Measurements from ENCODE around the gene PHACTR4.
"Not testable (repeated sequence)": the region's sequence is repeated elsewhere in the genome, so short reads cannot be mapped to it uniquely, and the experiment has no call there.

PHACTR4 gene

GRCh38 chr1:28522537-28522936 lies 153.0 kb downstream of the PHACTR4 start:
- not testable (repeated sequence) for H2BK12ac ChIP-seq (ENCODE audit: low read length in 2 of 2); H2BK5ac ChIP-seq (ENCODE audit: low read depth, low read length, poor library complexity, severe bottlenecking); H3K4me2 ChIP-seq (ENCODE audit: low read length, poor library complexity, severe bottlenecking); H3K36me3 ChIP-seq (ENCODE audit: control insufficient read depth in 1 of 2, insufficient read depth in 2 of 2, low read depth in 1 of 2, low read length in 2 of 2); DNase-seq; H3K14ac ChIP-seq (ENCODE audit: low read length in 2 of 2); H2BK15ac ChIP-seq (ENCODE audit: low read depth, poor library complexity, severe bottlenecking); H3K9me3 ChIP-seq (ENCODE audit: control insufficient read depth, low read length); H4K91ac ChIP-seq (ENCODE audit: low read length); H2BK120ac ChIP-seq (ENCODE audit: low read depth, low read length); H4K8ac ChIP-seq (ENCODE audit: low read length); H3K23ac ChIP-seq (ENCODE audit: low read length in 2 of 2); H3K27ac ChIP-seq (ENCODE audit: low read length, poor library complexity, severe bottlenecking); H3K27me3 ChIP-seq (ENCODE audit: control insufficient read depth in 1 of 2, insufficient read depth in 1 of 2, low read length in 2 of 2); H3K4ac ChIP-seq (ENCODE audit: low read depth in 1 of 2, low read length in 2 of 2); H3K9ac ChIP-seq (ENCODE audit: low read length); H3K18ac ChIP-seq (ENCODE audit: low read depth in 1 of 2, low read length in 2 of 2); H2AFZ ChIP-seq (ENCODE audit: low read depth, low read length); H2AK5ac ChIP-seq (ENCODE audit: low read length, severe bottlenecking); H3K4me3 ChIP-seq (ENCODE audit: insufficient read depth in 1 of 2, low read depth in 1 of 2, low read length in 2 of 2)
- WGBS, result 94% methylated on average over 7 of the region's 9 CpGs
- peaks cover 22% of the 10 kb centered on the region for H3K4me1 ChIP-seq (ENCODE audit: control insufficient read depth, insufficient read depth, low read depth, low read length)
- peaks cover 37% of the 10 kb centered on the region for H3K79me1 ChIP-seq (replicated peaks; ENCODE audit: low read length, poor library complexity, severe bottlenecking)

GRCh38 chr1:28525002-28525642 lies 155.6 kb downstream of the PHACTR4 start:
- H3K9me3 ChIP-seq (ENCODE audit: control insufficient read depth, low read length); H2AFZ ChIP-seq (ENCODE audit: low read depth, low read length); H3K4me2 ChIP-seq (ENCODE audit: low read length, poor library complexity, severe bottlenecking); H3K36me3 ChIP-seq (ENCODE audit: control insufficient read depth in 1 of 2, insufficient read depth in 2 of 2, low read depth in 1 of 2, low read length in 2 of 2); H2BK120ac ChIP-seq (ENCODE audit: low read depth, low read length); H3K27ac ChIP-seq (ENCODE audit: low read length, poor library complexity, severe bottlenecking); H3K23ac ChIP-seq (ENCODE audit: low read length in 2 of 2); H4K91ac ChIP-seq (ENCODE audit: low read length); H4K8ac ChIP-seq (ENCODE audit: low read length); H2BK5ac ChIP-seq (ENCODE audit: low read depth, low read length, poor library complexity, severe bottlenecking); H3K18ac ChIP-seq (ENCODE audit: low read depth in 1 of 2, low read length in 2 of 2); H3K4me3 ChIP-seq (ENCODE audit: insufficient read depth in 1 of 2, low read depth in 1 of 2, low read length in 2 of 2); H3K9ac ChIP-seq (ENCODE audit: low read length); DNase-seq; H2AK5ac ChIP-seq (ENCODE audit: low read length, severe bottlenecking); H3K27me3 ChIP-seq (ENCODE audit: control insufficient read depth in 1 of 2, insufficient read depth in 1 of 2, low read length in 2 of 2); H2BK15ac ChIP-seq (ENCODE audit: low read depth, poor library complexity, severe bottlenecking); H2BK12ac ChIP-seq (ENCODE audit: low read length in 2 of 2); H3K4ac ChIP-seq (ENCODE audit: low read depth in 1 of 2, low read length in 2 of 2); H3K14ac ChIP-seq (ENCODE audit: low read length in 2 of 2): not testable (repeated sequence)
- Histone ChIP-seq H3K79me1 (replicated peaks; ENCODE audit: low read length, poor library complexity, severe bottlenecking) (peaks cover 29% of the 10 kb centered on the region), H3K4me1 (ENCODE audit: control insufficient read depth, insufficient read depth, low read depth, low read length) (peaks cover 10% of the 10 kb centered on the region)
- WGBS, result 69% methylated on average over 10 of the region's 10 CpGs

- 84% methylated on average over 7 of the region's 9 CpGs for WGBS
- H2AK5ac ChIP-seq (ENCODE audit: low read length, severe bottlenecking), result no peak overlapping the region
Observed at GRCh38 chr1:28526886-28527285, 157.3 kb downstream of the PHACTR4 start.

GRCh38 chr1:28530456-28530855 lies 160.9 kb downstream of the PHACTR4 start:
- Histone ChIP-seq H3K23ac (ENCODE audit: low read length in 2 of 2) (no peak overlapping the region), H3K36me3 (ENCODE audit: control insufficient read depth in 1 of 2, insufficient read depth in 2 of 2, low read depth in 1 of 2, low read length in 2 of 2) (peaks cover 28 to 41% of the 10 kb centered on the region in 2 experiments), H3K9me3 (ENCODE audit: control insufficient read depth, low read length) (no peaks in the 10 kb centered on the region), H4K8ac (ENCODE audit: low read length) (peak overlapping the region; percentile 28), H2BK5ac (ENCODE audit: low read depth, low read length, poor library complexity, severe bottlenecking) (no peak overlapping the region), H3K79me1 (replicated peaks; ENCODE audit: low read length, poor library complexity, severe bottlenecking) (peaks cover 20% of the 10 kb centered on the region), H3K4me1 (ENCODE audit: control insufficient read depth, insufficient read depth, low read depth, low read length) (peaks cover 6% of the 10 kb centered on the region), H3K14ac (ENCODE audit: low read length in 2 of 2) (no peak overlapping the region), H3K27ac (ENCODE audit: low read length, poor library complexity, severe bottlenecking) (no peak overlapping the region), H4K91ac (ENCODE audit: low read length) (no peak overlapping the region), H3K27me3 (ENCODE audit: control insufficient read depth in 1 of 2, insufficient read depth in 1 of 2, low read length in 2 of 2) (no peaks in the 10 kb centered on the region), H3K9ac (ENCODE audit: low read length) (no peak overlapping the region), H3K4me3 (ENCODE audit: insufficient read depth in 1 of 2, low read depth in 1 of 2, low read length in 2 of 2) (no peak overlapping the region), H3K4ac (ENCODE audit: low read depth in 1 of 2, low read length in 2 of 2) (no peak overlapping the region), H2BK15ac (ENCODE audit: low read depth, poor library complexity, severe bottlenecking) (no peak overlapping the region), H2BK12ac (ENCODE audit: low read length in 2 of 2) (no peak overlapping the region), H2AFZ (ENCODE audit: low read depth, low read length) (no peak overlapping the region), H3K18ac (ENCODE audit: low read depth in 1 of 2, low read length in 2 of 2) (no peak overlapping the region), H3K4me2 (ENCODE audit: low read length, poor library complexity, severe bottlenecking) (no peak overlapping the region), H2AK5ac (ENCODE audit: low read length, severe bottlenecking) (no peak overlapping the region), H2BK120ac (ENCODE audit: low read depth, low read length) (no peak overlapping the region)
- no peak for DNase-seq
- 99% methylated on average over 30 of the region's 31 CpGs for WGBS

More at GRCh38 chr1:28526886-28527285, 157.3 kb downstream of the PHACTR4 start:
- H3K9me3 ChIP-seq (ENCODE audit: control insufficient read depth, low read length), result no peaks in the 10 kb centered on the region
- no peak overlapping the region for H2BK12ac ChIP-seq (ENCODE audit: low read length in 2 of 2)
- no peak overlapping the region for H3K14ac ChIP-seq (ENCODE audit: low read length in 2 of 2)
- no peak overlapping the region for H2BK5ac ChIP-seq (ENCODE audit: low read depth, low read length, poor library complexity, severe bottlenecking)
- H3K4me3 ChIP-seq (ENCODE audit: insufficient read depth in 1 of 2, low read depth in 1 of 2, low read length in 2 of 2), result no peak overlapping the region
- no peak overlapping the region for H2BK15ac ChIP-seq (ENCODE audit: low read depth, poor library complexity, severe bottlenecking)
- no peak overlapping the region for H3K9ac ChIP-seq (ENCODE audit: low read length)
- peaks cover 6% of the 10 kb centered on the region for H3K4me1 ChIP-seq (ENCODE audit: control insufficient read depth, insufficient read depth, low read depth, low read length)
- peaks cover 35% of the 10 kb centered on the region for H3K79me1 ChIP-seq (replicated peaks; ENCODE audit: low read length, poor library complexity, severe bottlenecking)
- no peak overlapping the region for H2BK120ac ChIP-seq (ENCODE audit: low read depth, low read length)
- no peak overlapping the region for H2AFZ ChIP-seq (ENCODE audit: low read depth, low read length)
- no peak for DNase-seq
- H3K27me3 ChIP-seq (ENCODE audit: control insufficient read depth in 1 of 2, insufficient read depth in 1 of 2, low read length in 2 of 2), result no peaks in the 10 kb centered on the region
- H3K27ac ChIP-seq (ENCODE audit: low read length, poor library complexity, severe bottlenecking), result no peak overlapping the region
- H4K8ac ChIP-seq (ENCODE audit: low read length), result no peak overlapping the region
- H3K18ac ChIP-seq (ENCODE audit: low read depth in 1 of 2, low read length in 2 of 2), result no peak overlapping the region
- peaks cover 15 to 23% of the 10 kb centered on the region in 2 experiments for H3K36me3 ChIP-seq (ENCODE audit: control insufficient read depth in 1 of 2, insufficient read depth in 2 of 2, low read depth in 1 of 2, low read length in 2 of 2)
- peak overlapping the region in 1 of 2 experiments; percentile 36 for H3K23ac ChIP-seq (ENCODE audit: low read length in 2 of 2)
- no peak overlapping the region for H3K4me2 ChIP-seq (ENCODE audit: low read length, poor library complexity, severe bottlenecking)
- H3K4ac ChIP-seq (ENCODE audit: low read depth in 1 of 2, low read length in 2 of 2), result no peak overlapping the region
- H4K91ac ChIP-seq (ENCODE audit: low read length), result no peak overlapping the region

Data from mesenchymal stem cell (in vitro differentiated cells and primary cell).